Osteoblast (primary cell): ENCODE data around the gene VEGFD. TPM values are rescaled to one million over a fixed set of nuclear protein-coding genes. Genes with fewer than 3 reads are reported as not detected.

Experiments
- DNase-seq: peaks from one replicate; pipeline ENCODE4 v3.0.0; 2011; ENCODE audit warnings: low spot score, mixed read lengths; ENCODE audit not compliant: insufficient read length; ENCODE audit errors: missing footprints
- H2AFZ ChIP-seq: 2 replicates; pipeline ENCODE4 v1.6.0; 2011; ENCODE audit warnings: mild to moderate bottlenecking, low read length
- H3K27ac ChIP-seq: 2 replicates; pipeline ENCODE4 v1.5.1; 2011; ENCODE audit warnings: mild to moderate bottlenecking, low read depth, low read length, moderate library complexity
- H3K27me3 ChIP-seq: 2 replicates; pipeline ENCODE4 v1.6.0; 2012; ENCODE audit warnings: mild to moderate bottlenecking, control low read depth, inconsistent platforms, low read length, moderate library complexity; ENCODE audit not compliant: insufficient read depth
- H3K36me3 ChIP-seq: 2 replicates; pipeline ENCODE4 v1.5.1; 2011; ENCODE audit warnings: mild to moderate bottlenecking, low read length, control low read depth, moderate library complexity; ENCODE audit not compliant: insufficient read depth
- H3K4me1 ChIP-seq: 2 replicates; pipeline ENCODE4 v1.5.1; 2011; ENCODE audit warnings: mild to moderate bottlenecking, low read length, control low read depth, moderate library complexity; ENCODE audit not compliant: insufficient read depth
- H3K4me2 ChIP-seq: 2 replicates; pipeline ENCODE4 v1.6.0; 2011; ENCODE audit warnings: mild to moderate bottlenecking, low read length; ENCODE audit not compliant: insufficient read depth
- H3K4me3 ChIP-seq: fragments of 200-600 bp; sonication (generic); 3 replicates; pipeline ENCODE4 v1.5.1; 2012; ENCODE audit warnings: mild to moderate bottlenecking, low read length, inconsistent platforms; ENCODE audit not compliant: insufficient read depth
- H3K79me2 ChIP-seq: 2 replicates; pipeline ENCODE4 v1.6.0; 2012; ENCODE audit warnings: mild to moderate bottlenecking, low read length, control low read depth, inconsistent platforms; ENCODE audit not compliant: insufficient read depth
- H3K9me3 ChIP-seq: 2 replicates; pipeline ENCODE4 v1.5.1; 2011; ENCODE audit warnings: low read depth, low read length, control low read depth
- H4K20me1 ChIP-seq: 2 replicates; pipeline ENCODE4 v1.6.0; 2012; ENCODE audit warnings: mild to moderate bottlenecking, low read length, control low read depth; ENCODE audit not compliant: insufficient read depth
- CTCF ChIP-seq: IDR thresholded peaks from 2 replicates; pipeline ENCODE4 v1.5.1; 2011; ENCODE audit warnings: mild to moderate bottlenecking, low read depth, low read length, moderate library complexity; ENCODE audit errors: extremely low read depth
- total RNA-seq: library from RNA; depleted of rRNA; stranded (reverse); fragments of >200 nt; gene quantifications from 2 replicates; pipeline ENCODE4 v1.2.3, GENCODE V29; 2012

The VEGFD gene
- total RNA-seq, 1 donor, result 0.36 TPM

DNA sequence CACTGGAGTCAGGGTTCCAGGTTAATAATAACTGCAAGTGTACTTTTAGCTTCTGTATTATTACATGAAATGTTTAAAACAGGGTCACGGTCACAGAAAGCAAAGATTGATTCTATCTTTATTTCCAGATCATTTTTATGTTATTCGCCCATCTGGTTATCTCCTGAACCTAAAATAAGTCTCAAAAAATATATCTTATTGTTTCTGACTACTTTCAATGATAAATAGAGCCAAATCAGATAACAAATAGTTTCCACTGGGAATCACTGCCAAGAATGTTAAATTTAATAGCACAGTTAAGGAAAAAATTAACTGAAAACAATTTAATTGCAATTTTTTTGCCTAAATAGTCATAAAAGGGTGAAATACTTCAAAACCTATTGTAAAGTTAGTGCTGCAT is 17.2 kb upstream of the VEGFD start:
- Histone ChIP-seq H3K4me1 (no peaks in the 10 kb centered on the region), H3K27me3 (no peaks in the 10 kb centered on the region), H3K27ac (no peak overlapping the region), H4K20me1 (no peaks in the 10 kb centered on the region), H3K79me2 (no peaks in the 10 kb centered on the region), H3K9me3 (no peaks in the 10 kb centered on the region), H3K4me3 (no peak overlapping the region), H3K4me2 (no peak overlapping the region), H3K36me3 (no peaks in the 10 kb centered on the region), H2AFZ (no peak overlapping the region)
- no peak for TF ChIP-seq CTCF
- DNase-seq, result no peak

- Histone ChIP-seq H3K4me3 (no peak overlapping the region), H3K27ac (no peak overlapping the region), H3K4me1 (no peaks in the 10 kb centered on the region), H3K36me3 (no peaks in the 10 kb centered on the region), H2AFZ (no peak overlapping the region), H3K4me2 (no peak overlapping the region), H3K27me3 (no peaks in the 10 kb centered on the region), H4K20me1 (no peaks in the 10 kb centered on the region), H3K9me3 (no peaks in the 10 kb centered on the region), H3K79me2 (no peaks in the 10 kb centered on the region)
- no peak for TF ChIP-seq CTCF
- no peak for DNase-seq
Observed at GRCh38 chrX:15399962-15400391, 15.8 kb upstream of the VEGFD start.

DNA sequence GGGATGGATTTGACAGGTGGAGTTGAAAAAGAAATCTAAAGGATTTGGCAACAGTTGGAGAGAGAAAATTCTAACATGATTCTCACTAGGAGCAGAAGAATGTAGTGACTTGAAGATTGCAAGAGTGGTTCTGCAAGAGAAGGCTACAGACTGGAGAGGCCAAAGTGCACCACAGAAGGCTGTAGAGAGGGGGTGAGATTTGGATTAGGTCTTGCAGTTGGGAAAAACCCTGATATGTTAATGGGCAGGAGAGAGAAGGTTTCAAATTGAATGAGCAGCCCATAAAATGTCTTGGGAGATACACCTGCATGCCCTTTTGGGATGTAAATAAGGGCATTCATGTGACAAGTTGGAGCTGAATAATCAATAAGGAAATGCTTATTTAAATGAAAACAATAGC is 14.7 kb upstream of the VEGFD start:
- no peak for DNase-seq
- no peaks in the 10 kb centered on the region for H3K79me2 ChIP-seq
- H4K20me1 ChIP-seq, result no peaks in the 10 kb centered on the region
- H3K4me3 ChIP-seq, result no peak overlapping the region
- H3K9me3 ChIP-seq, result no peaks in the 10 kb centered on the region
- H2AFZ ChIP-seq, result no peak overlapping the region
- no peak overlapping the region for H3K4me2 ChIP-seq
- H3K27me3 ChIP-seq, result no peaks in the 10 kb centered on the region
- no peaks in the 10 kb centered on the region for H3K4me1 ChIP-seq
- no peaks in the 10 kb centered on the region for H3K36me3 ChIP-seq
- TF ChIP-seq CTCF, result no peak
- no peak overlapping the region for H3K27ac ChIP-seq

- Histone ChIP-seq H3K36me3 (no peaks in the 10 kb centered on the region), H3K27ac (no peak overlapping the region), H3K9me3 (no peaks in the 10 kb centered on the region), H3K27me3 (no peaks in the 10 kb centered on the region), H4K20me1 (no peaks in the 10 kb centered on the region), H3K4me3 (no peak overlapping the region), H3K4me2 (no peak overlapping the region), H3K4me1 (no peaks in the 10 kb centered on the region), H2AFZ (no peak overlapping the region), H3K79me2 (no peaks in the 10 kb centered on the region)
- DNase-seq, result no peak
- TF ChIP-seq CTCF, result no peak
Observed at GRCh38 chrX:15395789-15396188, 11.6 kb upstream of the VEGFD start.
